Activated CD8-positive, alpha-beta memory T cell treated with anti-CD3 and anti-CD28 coated beads for 24 hours (primary cell): Measurements from ENCODE around the gene RELT.
"Not testable (repeated sequence)": the region's sequence is repeated elsewhere in the genome, so short reads cannot be mapped to it uniquely, and the experiment has no call there.

Experiments
- DNase-seq: peaks from one replicate; pipeline ENCODE4 v3.0.0-alpha.2; 2020

RELT gene

GRCh38 chr11:73404506-73405145 is 28.4 kb downstream of the RELT start:
- no peak for DNase-seq

DNA sequence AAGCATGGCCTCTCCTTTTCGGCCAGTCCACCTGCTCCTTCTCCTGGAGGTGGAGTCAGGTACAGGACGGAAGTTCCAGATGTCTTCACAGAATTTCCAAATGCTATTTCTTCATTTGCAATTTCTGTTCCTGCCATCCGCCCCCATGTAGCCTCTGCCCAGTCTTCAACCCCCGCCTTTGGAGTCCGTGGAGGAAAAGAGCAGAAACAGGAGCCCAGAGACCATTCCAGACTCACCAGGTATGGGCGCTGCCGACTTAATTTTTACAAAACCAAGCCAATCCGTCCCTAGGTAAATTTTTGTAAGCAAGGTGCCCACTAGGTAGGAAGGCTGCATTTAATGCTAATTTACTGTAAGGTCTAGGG is 28.9 kb downstream of the RELT start:
- no peak for DNase-seq

DNA sequence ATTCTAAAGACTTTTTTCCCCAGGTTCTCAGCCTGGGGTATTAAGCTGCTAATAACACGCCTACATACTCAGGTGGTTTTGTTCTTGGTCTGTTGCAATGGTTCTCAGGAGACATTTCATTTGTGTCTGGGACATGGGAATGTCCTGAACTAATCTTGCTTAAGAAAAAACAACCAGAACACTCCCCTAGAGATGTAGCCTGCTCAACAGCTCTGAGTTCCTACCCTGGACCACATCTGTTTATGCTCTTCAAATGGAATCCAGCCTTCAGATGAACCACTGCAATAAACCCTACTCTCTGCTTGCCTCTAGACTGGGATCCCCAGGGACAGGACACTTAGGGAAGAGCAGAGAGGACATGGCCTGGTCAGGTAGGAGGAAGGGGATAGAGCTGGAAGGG is 29.9 kb downstream of the RELT start:
- no peak for DNase-seq

DNA sequence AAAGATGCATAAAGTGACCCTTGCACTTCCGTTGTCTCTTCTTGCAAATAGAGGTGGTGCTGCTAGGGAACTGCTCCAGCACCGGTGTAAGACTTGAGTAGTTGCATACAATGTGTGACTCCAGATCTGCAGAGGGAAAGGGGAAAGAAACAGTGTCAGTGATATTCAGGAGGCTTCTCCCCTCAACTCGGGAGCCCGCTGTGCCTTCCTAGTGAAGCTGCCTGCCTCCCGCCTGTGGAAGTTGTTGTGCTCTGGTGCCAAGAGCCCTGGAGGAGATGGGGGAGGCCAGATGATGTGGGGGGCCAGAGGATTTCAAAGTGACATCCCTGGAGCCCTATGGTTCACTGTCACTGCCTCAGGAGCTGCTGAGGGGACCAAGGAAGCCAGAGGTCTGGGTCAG is 30.4 kb downstream of the RELT start:
- no peak for DNase-seq

GRCh38 chr11:73409431-73409830 is 33.2 kb downstream of the RELT start:
- DNase-seq = no peak

DNA sequence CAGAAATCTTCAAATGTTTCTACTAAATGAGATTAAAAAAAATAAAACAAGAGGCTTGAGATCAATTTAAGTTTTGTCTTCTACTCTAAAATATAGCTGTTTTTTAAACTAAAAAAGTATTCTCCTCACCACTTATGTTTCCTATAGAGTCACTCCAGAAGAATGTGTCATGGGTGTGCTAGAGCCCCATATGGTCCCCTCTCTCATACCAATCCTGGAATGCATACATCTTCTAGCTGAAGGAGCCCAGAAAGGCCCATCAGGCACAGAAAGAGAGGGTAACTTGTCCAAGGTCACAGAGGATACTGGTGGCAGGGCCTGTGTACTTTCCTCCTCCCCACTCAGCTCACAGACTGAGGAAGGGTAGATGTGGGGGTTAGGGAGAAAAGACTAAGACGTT is 34.4 kb downstream of the RELT start:
- no peak for DNase-seq

GRCh38 chr11:73411031-73411430 is 34.8 kb downstream of the RELT start:
- DNase-seq = no peak

- DNase-seq = no peak
Observed at GRCh38 chr11:73412308-73412707, 36.1 kb downstream of the RELT start.

DNA sequence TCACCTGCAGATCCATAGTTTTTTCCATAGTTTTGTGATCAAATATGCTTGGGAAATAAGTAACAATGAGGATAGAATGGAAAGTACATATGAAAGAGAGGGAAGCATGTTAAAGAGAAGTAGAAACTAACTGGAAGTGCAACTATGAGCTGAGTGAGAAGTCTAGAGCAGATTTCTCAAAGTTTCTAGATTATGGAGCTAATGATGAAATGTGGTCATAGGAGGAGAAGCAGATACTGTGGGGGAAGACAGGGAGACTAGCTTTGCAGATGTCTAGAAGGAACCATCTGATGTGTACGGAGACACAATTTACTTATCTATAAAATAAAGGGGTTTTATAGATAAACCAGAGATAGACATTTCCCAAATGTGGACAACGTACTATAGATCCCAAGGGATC is 37.1 kb downstream of the RELT start:
- DNase-seq = no peak

- no peak for DNase-seq
Observed at GRCh38 chr11:73414977-73415651, 38.9 kb downstream of the RELT start.

GRCh38 chr11:73415854-73416615 is 39.8 kb downstream of the RELT start:
- no peak for DNase-seq

- DNase-seq = no peak
Observed at GRCh38 chr11:73416786-73417185, 40.6 kb downstream of the RELT start.

DNA sequence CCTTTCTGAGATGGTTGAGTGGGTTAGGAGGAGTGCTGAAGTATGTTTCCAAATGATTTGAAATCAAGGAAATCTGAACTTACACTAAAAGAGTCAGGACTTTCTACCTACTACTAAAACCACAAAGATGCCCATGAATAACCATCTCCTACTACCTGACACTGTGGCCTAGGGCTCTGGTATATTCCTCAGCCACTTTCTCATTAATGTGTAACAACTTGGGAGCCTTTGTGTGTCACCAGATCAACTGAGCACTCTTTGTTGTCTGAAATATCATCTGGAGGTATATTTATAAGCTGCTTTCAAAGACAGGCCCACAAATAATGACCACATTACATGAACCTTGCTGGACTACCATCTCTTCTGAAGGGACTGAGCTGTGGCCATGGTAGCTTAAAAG is 43.9 kb downstream of the RELT start:
- no peak for DNase-seq

DNA sequence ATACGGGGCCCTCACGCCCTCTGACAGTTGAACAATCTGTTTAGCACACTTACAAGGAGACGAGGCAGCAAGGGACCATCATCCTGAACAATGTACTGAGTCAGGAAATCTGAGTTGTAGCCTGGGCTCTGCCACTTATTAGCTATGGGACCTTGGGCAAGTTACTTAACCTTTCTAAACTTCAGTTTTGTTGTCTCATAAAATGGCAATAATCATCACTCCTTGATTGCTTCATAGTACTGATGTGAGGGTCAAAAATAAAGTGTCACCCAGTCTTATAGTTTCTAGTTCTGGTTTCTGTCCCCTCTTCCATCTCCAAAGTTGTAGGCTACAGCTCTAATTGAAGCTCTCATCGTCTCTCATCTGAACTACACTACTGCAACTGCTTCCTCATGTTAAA is 46.7 kb downstream of the RELT start:
- DNase-seq = no peak

GRCh38 chr11:73423506-73423905 is 47.3 kb downstream of the RELT start:
- no peak for DNase-seq

DNA sequence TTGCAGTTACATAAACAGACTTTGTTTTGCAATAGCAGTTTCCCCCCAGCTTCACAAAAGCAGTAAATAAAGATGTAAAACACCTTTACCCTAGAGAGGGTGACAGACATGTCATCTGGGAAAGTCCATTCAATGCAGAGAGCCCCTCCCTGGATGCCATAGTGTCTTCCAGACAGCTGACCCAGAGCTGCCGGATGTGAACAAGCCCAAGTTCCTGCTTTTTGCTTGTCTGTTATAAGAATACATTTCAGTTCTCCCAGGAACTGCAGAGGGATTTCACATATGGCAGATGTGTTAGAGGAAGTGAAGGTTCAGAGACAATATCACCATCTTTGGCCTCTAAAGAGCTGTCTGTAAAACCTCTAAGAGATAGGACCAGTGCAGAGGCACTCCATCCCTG is 48.9 kb downstream of the RELT start:
- no peak for DNase-seq

- DNase-seq = no peak
Observed at GRCh38 chr11:73426219-73426850, 50.1 kb downstream of the RELT start.

GRCh38 chr11:73428227-73428626 is 52.0 kb downstream of the RELT start:
- DNase-seq = no peak

GRCh38 chr11:73428699-73429098 is 52.5 kb downstream of the RELT start:
- no peak for DNase-seq

- no peak for DNase-seq
Observed at GRCh38 chr11:73429121-73429750, 53.0 kb downstream of the RELT start.

GRCh38 chr11:73430326-73430725 is 54.1 kb downstream of the RELT start:
- no peak for DNase-seq

- DNase-seq = no peak
Observed at GRCh38 chr11:73431396-73431795, 55.2 kb downstream of the RELT start.

DNA sequence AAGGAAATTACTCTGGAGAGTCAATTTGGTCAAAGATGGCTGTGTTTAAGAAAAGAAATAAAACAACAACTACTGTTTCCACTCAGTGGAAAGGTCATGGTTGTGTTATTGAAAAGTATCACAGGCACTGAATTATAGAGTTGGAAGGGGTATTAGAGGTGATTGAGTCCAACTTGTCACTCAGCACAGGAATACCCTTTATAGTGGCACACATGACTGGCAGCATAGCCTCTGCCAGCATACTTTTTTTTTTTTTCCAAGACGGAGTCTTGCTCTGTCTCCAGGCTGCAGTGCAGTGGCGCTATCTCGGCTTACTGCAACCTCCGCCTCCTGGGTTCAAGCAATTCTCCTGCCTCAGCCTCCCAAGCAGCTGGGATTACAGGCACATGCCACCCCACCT is 60.7 kb downstream of the RELT start:
- DNase-seq = not testable (repeated sequence)
